Measurements from ENCODE around the gene RPS6KA3. TPM values are rescaled to one million over a fixed set of nuclear protein-coding genes. Genes with fewer than 3 reads are reported as not detected.

RPS6KA3 gene
- total and polyA plus RNA-seq, 2 of the 8 experiments (the other 6 are each of a cell fraction or from before 2014, with no cell fraction given): 7.1 to 13.0 TPM

DNA sequence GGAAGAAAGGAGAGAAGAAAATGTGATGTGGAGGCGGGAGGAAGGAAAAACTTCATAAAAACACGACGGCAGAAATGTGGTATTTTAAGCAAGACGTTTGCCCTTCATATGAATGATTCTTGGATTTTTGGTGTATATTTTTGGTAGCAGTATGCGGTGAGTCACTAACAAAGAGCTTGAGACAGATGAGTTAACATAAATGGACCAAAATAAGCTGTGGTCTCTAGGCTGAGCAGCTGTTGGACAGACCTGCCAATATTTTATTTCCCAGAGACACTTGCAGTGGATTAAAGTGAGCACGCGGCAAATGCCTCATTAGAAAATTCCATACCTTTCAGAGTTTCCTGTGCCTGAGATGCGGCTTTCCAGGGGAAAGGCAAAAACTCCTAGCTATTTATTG, 43.1 kb upstream of the RPS6KA3 start (continued):
- TF ChIP-seq ATF2 (IDR thresholded peaks at IDR 0.05; ENCODE audit: low read length) (no peak), GABPA (IDR thresholded peaks at IDR 0.05; ENCODE audit: borderline replicate concordance, insufficient read depth, low read length) (no peak), BCL11A (IDR thresholded peaks at IDR 0.05; ENCODE audit: low read depth in 2 of 2, low read length in 2 of 2) (no peak), EZH2 (IDR thresholded peaks at IDR 0.05; ENCODE audit: low read depth, low read length, severe bottlenecking) (no peak)
